TTC549 (cell line): ENCODE data around the gene BAIAP2L1.

Experiments used
- FAIRE-seq: peaks from 2 replicates; lab custom pipeline; 2012; peaks lifted over from hg19 to GRCh38; lab: Jason Lieb, UNC

BAIAP2L1 gene

DNA sequence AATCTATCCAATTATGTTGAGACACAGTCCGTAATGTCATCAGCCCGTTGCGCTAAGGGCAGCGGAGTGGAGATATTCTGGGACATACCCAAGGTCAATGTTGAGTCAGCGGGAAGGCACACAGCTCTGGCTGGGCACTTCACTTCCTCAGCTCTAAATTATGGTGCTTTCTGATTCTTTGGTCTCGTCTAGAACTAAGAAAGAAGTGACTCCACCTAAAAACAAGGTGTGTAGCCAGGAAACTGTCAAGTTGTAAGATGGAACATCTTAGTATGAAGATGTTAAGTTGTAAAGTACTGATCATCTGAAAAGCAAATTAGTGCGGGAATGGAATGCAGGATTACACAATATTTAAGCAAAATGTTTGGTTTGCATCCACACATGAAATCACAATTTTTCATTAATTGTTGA, 43.1 kb downstream of the BAIAP2L1 start:
- no peak for FAIRE-seq

DNA sequence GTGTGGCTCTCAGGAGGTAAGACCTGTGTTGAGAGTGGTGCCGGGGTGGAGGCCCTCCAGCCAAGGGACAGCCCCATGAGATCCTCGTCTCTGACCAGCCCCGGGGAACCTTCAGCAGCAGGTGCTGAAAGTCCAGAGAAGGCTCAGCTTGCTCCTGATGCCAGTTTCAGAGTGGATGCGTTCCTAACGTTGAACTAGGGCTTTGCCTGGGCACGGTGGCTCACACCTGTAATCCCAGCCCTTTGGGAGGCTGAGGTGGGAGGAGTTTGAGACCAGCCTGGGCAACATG, 45.7 kb downstream of the BAIAP2L1 start:
- no peak for FAIRE-seq

DNA sequence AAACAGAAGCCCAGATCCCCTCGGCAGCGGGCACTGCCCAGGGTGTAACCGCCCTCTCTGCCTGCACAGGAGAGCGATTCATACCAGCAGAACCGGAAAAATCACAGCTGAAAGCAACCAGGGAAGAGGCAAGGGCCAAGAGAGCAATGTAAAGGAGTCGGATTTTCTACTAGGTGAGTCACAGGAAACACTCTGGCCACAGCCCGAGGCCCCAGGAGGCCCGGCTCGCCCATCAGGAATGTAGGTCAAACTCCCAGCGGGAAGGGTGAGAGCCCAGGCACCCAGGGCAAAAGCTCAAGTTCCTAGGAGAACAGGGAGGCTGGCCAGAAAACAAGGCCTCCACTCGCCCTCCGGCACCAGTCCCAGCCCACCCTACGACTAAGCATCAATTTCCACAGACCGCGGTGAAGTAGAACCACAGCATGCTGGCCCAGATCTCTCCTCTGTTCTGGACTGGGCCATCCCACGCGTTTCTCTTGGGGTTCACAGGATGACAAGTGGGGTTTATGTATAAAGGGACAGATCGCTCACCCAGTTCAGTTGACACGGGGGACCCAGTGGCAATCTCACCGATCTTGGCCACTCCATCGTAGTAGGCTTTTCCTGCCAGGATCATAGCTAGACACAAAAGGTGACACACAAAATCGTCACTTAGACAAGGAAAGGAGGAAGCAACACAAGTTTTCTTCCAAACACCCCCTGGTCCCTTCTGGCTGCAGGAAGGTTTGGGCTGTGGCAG, 46.2 kb downstream of the BAIAP2L1 start:
- no peak for FAIRE-seq

DNA sequence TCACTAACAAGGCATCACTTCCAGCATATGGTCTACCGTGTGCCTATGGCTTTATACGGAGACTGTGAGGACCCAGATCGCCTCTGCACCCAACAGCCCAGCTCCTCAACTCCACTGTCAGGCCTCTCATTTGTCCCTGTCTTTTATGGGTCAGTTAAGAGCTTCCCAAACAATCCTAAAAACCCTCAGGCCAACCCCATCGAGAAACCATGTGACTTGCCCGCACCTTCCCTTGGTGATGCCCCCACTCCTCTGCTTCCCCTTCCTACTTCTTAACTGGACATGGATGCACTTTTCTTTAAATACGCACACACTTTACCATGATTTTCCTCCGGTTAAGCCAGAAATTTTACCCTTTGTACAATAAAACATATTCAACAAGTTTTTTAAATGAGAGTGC, 46.8 kb downstream of the BAIAP2L1 start:
- FAIRE-seq, result no peak

DNA sequence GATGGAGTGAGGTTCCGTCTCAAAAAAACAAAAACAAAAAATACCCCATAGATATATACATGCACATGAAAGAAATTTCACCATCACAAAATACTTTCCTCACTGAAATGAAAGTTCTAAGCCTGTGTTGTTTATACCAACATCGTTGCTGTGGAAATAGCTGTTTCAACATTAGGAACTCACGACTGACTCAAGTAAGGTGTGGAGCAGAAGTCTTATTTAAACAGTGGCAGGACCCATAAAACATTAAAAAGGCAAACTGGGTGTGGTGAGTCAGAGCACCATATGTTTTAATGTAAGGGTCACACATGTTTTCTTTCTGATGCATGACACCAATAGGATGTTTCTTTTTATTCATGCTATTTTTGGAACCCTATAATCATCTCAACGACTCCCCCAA, 48.3 kb downstream of the BAIAP2L1 start:
- no peak for FAIRE-seq

DNA sequence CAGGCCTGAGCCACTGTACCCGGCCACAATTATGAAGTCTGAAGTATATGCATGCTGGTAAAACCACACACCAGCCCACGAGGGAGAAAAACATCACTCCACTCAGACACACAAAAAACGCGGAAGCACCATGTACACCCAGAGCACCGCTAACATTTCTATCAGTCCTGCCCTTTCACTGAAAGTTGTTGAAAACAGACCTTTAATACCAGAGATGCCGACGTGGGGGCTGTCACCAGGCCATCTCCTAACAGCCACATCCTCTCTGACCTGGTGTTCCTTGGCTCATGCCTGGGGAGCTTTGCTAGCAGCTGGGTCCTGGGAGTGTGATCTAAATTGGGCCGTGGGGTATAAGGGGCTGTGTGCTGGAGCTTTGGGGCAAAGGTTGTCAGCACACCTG, 49.8 kb downstream of the BAIAP2L1 start:
- FAIRE-seq, result no peak

DNA sequence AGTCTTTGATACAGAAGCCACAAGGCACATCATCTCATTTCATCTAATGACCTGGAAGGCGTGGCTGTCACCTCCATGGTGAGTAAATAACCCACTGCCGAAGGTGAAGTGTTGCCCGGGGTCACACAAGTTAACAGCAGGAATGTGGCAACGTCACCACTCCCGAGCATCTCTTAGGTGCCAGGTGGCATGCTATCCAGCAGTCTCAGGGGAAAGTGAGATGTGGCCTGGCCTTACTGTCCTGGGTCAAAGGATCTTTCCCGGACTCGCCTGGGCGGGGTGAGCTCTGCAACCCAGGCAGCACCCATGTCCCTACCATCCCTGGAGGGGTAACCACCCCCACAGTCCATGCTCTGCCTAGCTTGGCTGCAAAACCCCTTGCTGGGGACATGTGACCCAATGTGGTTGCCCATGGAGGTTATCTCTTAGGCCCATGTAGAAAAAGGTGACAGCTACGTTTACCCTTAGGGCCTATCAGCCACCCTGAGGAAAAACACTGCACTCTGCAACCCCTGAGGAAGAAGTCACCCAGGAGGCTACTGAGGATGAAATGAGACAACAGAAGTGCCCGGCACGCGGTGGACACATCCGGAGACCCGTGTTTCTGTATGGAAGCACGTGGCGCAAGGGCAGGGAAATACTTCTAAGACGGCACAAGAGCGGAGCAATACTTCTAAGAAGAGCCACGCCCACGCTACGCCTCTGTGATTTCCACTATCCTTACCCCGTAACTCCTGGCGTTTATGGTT, 52.0 kb downstream of the BAIAP2L1 start:
- FAIRE-seq, result no peak

DNA sequence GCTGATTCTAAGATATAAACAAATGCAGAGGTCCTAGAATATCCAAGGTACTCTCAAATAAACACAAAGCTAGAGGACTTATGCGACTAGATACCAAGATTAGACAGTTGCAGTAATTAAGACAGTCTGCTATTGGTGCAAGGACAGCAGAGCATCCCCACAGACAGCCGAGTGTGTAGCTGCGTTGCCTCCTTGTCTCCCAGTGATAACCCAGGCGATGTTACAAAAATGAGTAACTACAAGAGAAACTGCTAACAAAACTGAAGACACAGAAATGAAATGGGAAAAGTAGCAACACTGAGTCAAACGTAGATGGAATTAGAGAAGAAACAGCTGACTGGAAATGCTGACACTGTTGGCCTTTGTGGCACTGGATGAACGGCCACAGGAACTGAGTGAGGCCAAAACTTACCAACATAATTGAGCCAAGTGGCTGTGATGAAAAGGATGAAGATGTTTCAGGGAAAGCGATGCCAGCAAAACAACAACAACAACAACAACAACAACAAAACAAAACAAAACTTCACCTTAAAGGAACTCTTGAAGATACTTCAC, 54.3 kb downstream of the BAIAP2L1 start:
- no peak for FAIRE-seq

DNA sequence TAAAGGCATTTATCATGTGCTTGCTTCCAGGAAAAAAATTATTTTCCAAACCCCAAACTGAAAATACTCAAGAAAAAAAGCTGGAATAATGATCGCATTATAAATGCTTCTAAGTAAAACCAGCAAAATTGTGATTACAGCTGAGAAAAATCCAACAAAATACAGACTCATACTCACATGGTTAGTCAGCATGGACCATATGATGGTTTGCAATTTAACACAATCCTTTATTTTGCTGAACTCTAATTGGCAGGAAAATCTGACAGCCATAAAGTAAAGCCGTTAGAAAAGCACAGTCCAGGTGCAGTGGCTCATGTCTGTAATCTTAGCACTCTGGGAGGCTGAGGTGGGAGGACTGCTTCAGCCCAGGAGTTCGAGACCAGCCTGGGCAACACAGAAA, 59.8 kb downstream of the BAIAP2L1 start:
- no peak for FAIRE-seq

DNA sequence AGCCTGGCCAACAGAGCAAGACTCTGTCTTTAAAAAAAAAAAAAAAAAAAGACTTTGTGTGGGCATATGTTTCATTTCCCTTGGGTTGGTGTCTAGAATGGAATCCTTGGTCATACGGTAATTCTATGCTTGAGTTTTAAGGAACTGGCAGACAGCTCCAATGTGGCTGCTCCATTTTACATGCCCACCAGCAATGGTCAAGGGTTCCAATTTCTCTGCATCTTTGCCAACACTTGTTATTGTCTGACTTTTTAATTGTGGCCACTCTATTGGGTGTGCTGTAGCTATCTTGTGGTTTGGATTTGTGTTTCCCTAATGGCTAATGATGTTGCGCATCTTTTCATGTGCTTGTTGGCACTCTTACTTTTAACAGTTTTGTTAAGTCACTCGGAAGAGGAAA, 61.8 kb downstream of the BAIAP2L1 start:
- FAIRE-seq, result no peak

DNA sequence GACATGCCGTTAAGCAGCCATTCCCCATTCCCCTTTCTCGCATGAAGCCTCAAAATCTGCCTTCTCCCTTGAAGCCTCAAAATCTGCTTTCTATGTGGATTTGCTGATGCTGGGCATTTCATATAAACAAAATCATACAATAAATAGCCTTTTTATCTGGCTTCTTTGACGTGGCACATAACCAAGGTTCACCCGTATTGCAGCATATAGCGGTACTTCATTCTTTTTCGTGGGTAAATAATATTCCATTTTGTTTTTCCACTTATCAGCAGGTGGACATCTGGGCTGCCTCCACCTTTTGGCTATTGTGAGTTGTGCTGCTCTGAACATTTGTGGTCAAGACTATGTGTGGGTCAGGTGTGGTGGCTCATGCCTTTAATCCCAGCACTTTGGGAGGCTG, 62.4 kb downstream of the BAIAP2L1 start:
- FAIRE-seq, result no peak

DNA sequence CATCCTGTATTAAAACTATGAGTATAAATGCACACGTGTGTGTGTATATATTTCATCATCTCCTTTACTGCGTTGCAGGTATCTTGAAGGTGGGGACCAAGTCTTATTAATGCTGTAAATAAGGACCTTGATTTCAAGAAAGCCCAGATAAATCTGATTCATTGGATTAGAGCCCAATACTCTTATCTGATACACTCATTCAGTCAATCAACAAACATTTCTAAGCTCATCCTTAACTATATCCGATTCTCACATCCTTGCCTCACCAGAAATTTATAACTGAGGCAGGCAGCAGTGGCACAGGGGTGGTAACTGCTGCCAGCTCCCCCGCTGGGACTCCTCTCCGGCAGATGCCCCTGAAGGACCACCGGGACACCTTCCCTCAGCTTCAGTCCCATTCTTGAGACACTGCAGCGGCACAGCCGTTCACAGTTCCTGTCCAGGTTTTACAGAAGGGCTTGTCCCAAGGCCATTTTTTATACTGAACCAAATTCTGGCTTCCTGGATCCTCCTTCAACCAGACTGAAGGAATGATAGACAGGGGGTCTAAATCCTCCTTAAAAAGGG, 65.4 kb downstream of the BAIAP2L1 start:
- FAIRE-seq, result no peak

DNA sequence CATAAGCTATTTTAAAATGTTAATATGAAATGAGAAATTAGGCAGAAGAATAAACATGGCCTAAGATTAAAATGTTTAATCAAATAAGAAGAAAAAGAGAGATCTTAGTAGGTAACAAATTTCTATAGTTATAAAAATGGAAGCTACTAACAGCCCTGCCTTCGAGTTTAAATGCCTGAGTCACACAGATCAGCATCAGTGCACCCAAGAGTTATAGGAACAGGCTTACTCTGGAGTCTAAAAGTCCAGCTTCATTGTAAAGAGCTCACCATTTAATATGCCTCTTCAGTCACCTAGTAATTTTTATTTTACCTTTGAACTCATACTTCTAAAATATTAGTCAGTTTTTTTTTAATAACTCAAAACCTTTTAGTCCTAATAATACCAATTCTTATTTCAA, 66.8 kb downstream of the BAIAP2L1 start:
- FAIRE-seq, result no peak

DNA sequence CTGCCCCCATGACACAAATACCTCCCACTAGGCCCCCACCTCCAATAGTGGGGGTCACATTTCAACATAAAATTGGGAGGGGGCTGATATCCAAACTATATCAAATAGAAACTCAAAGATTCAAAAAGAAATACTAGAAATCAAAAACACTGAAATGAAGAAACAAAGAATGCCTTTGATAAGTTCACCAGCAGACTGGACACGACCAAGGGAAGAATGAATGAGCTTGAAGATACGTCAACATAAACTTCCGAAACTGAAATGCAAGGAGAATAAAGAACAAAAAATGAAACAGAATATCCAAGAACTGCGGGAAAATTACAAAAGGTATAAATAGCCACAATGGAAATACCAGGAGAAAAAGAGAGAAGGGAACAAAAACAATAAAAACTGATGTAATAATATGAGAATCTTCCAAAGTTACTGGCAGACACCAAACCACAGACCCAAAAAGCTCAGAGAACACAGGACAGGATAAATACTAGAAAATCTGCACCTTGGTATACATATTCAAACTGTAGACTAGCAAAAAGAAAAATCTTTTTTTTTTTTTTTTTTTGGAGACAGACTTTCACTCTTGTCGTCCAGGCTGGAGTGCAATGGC, 69.9 kb downstream of the BAIAP2L1 start:
- FAIRE-seq, result no peak

DNA sequence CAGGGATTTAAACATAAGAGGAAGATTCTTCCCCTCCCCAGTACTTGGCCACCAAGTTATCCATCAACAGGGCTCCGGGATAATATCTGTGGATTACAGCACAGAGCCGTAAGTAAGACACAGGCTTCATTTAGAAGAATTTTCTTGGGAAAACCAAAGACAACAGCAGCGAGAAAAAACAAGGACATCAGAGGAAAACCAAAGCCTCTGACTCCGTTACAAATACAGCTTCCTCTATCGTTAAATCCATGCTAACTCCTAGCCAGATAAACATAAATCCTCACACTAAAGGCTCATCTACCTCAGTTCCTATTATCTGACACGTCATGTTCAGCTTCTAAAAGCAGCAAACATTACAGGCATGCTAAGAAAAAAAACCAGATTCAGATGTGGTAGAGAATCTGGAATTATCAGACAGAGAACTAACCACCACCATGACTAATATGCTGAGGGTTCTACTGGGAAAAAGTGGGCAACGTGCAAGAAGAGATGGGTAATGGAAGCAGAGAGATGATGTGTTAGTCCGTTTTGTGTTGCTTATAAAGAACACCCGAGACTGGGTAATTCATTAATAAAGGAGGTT, 71.0 kb downstream of the BAIAP2L1 start:
- no peak for FAIRE-seq

DNA sequence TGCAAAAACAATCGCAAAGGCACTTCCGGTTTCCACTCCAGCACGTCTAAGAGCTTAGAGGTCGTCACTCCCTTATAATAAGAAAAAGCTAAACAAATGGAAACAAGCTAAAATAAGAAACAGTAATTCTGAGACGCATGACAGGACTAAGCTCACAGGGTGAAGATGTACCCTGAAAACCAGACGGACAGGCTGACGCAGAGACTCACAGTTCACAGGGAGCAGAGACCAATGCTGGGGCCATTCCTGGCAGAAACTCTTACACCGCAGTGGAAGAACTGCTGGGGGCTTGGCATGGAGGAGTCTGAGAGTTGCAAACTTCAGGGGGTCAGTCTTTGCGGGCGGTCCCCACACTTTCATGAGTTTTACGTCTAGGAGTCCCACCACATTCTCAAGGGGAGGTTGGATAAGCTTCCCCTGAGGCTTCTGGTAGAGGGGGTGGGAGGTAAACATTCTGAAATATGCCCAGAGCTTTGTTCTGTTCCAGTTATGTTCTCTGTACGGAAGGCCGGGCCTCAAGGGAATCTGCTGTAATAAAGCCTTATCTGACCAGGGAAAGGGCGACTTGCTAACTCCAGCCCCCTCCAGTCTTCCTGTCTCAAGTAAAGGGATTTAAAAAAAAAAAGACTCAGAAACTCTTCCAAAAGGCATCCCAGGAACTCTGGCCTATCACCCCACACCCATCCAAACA, 71.6 kb downstream of the BAIAP2L1 start:
- FAIRE-seq, result no peak

DNA sequence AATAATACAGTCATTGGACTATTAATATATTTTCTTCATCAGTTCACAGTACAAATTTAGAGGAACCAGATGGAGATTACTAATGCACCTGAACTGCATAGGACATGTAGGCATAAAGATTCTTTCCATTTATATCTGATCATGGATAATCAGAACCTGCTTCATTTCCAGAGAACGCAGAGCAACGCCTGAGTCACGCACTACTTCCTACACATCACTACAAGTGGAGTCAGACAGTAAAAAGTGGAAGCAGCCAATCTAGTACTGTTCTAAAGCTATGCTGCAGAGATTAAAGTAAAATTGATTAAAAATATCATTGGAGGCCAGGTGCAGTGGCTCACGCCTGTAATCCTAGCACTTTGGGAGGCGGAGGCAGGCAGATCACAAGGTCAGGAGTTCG, 76.1 kb downstream of the BAIAP2L1 start:
- no peak for FAIRE-seq

DNA sequence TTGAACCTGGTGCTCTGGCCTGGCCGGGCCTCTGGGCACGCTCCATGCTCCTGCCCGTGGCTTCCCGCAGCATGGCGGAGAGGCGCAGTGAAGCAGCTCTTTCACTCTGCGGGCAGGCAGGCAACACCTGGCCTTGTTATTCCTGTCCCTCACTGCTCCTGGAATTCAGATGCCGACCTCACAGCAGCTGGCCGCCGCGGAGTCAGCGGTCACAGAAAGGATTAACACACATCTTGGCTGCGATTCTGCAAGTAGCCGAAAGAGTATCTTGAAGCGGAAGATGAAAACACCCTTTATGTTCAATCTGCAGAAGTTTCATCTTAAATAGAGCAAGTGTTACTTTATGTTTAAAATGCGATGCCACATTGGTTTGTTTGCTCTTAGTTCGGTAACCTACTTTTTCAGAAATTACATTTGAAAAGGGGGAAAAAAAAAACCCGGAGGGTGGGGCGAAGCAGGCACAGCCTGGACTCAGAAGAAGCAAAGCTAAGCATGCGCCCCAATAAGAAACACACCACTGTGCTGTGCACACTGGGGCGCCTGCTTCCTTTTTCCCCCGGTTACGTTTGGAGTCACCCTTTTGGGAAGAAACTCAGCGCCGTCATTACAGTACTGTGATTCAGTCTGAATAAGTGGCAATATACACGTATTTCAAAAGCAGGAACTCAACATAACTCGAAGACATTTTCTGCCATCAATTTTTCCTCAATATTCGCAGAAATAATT, 77.1 kb downstream of the BAIAP2L1 start:
- FAIRE-seq, result no peak

DNA sequence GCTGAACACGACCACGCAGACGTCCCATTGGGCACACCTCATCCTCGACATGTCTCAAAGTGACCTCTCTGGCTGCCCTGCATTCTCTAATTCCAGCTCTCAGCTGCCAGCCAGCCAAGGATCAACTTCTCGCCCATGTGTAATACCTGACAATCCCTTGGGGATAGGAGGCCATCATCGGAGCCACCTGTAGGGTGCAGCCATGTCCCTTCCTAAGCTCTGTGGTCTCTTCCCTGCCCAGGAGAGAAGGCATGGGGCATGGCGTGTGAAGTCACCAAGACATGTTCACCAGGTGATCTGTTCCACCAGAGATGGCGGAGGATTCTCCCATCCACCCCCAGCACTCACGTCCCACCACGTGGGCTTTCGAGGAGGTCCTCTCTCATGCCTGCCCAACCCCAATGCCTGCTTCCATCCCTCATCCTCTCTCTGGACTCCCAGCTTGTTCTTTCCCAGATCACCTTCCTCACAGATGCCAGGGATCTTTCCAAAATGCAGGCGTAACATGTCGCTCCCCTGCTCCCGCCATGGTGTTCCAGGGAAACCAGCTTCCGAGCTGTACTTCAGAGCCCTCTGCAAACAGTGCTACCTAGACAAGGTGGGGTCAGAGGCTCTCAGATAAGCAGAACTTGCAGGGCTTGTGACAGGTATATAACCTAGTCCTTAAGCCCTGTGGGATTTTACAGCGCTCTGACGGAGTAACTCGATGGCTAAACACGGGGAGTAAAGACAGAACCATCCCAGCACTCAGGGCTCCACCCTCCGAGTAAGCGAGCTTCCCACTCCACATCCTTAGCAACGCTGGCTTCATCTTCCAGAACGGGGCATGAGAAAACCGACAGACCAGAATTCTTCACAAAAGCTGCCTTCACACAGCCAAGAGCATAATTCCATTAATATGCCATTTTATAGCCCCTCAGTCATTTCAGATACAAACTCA, 78.3 kb downstream of the BAIAP2L1 start:
- no peak for FAIRE-seq

DNA sequence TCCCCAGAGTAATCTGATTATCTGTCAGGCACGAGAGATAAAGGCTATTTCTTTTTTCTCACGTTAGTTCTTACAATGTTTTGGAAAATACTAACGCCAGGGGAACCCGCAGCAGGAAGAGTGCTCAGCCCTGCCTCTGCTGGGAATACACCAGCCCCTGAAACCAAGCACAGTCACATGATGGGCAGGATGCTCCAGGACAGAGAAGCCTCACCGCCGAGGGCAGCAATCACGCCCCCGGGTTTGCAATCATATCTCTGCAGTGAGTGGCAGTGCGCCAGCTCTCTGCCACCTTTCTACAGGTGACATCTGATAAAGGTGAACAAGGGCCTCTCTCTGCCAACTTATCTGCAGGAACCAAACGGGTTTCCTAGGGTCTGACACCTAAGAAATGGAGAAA, 79.6 kb downstream of the BAIAP2L1 start:
- no peak for FAIRE-seq
